ENCODE results near the gene PUS7.

GRCh38 chr7:105519353-105519752 is 2.7 kb downstream of the PUS7 start:
- TF ChIP-seq, protein P1, sequence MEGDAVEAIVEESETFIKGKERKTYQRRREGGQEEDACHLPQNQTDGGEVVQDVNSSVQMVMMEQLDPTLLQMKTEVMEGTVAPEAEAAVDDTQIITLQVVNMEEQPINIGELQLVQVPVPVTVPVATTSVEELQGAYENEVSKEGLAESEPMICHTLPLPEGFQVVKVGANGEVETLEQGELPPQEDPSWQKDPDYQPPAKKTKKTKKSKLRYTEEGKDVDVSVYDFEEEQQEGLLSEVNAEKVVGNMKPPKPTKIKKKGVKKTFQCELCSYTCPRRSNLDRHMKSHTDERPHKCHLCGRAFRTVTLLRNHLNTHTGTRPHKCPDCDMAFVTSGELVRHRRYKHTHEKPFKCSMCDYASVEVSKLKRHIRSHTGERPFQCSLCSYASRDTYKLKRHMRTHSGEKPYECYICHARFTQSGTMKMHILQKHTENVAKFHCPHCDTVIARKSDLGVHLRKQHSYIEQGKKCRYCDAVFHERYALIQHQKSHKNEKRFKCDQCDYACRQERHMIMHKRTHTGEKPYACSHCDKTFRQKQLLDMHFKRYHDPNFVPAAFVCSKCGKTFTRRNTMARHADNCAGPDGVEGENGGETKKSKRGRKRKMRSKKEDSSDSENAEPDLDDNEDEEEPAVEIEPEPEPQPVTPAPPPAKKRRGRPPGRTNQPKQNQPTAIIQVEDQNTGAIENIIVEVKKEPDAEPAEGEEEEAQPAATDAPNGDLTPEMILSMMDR (IDR thresholded peaks at IDR 0.05; ENCODE audit: insufficient read depth, low read length, poor library complexity, severe bottlenecking), result no peak
- no peak for TF ChIP-seq EZH2phosphoT487 (conservative IDR thresholded peaks at IDR 0.05; ENCODE audit: low read length)

Data from SU-DHL-6 (cell line).